SU-DHL-6 (cell line): ENCODE measurements around the gene PCARE.

Experiments used
- H2AFZ ChIP-seq: fragments of 200-600 bp; sonication (generic); 2 replicates; pipeline ENCODE4 v1.6.1; 2014; ENCODE audit warnings: low read depth, mild to moderate bottlenecking, moderate library complexity, mixed read lengths, antibody characterized with exemption, low read length; ENCODE audit not compliant: severe bottlenecking
- H3F3A ChIP-seq: fragments of 200-600 bp; shearing (Covaris generic); 2 replicates; pipeline ENCODE4 v1.6.0; 2016; ENCODE audit warnings: antibody characterized with exemption, mild to moderate bottlenecking; ENCODE audit not compliant: insufficient read depth
- H3K27ac ChIP-seq: fragments of 200-600 bp; sonication (generic); 2 replicates; pipeline ENCODE4 v1.5.1; 2016; ENCODE audit warnings: low read depth, mild to moderate bottlenecking, low read length, moderate library complexity, mixed read lengths
- H3K27me3 ChIP-seq: fragments of 200-600 bp; sonication (generic), shearing (Covaris generic); 2 replicates; pipeline ENCODE4 v1.6.0; 2014; ENCODE audit warnings: mild to moderate bottlenecking, low read length
- H3K36me3 ChIP-seq: fragments of 200-600 bp; sonication (generic); 2 replicates; pipeline ENCODE4 v1.6.1; 2014; ENCODE audit warnings: mild to moderate bottlenecking, low read length, mixed read lengths
- H3K4me2 ChIP-seq: fragments of 300-600, 200-600 bp; shearing (Covaris generic), sonication (generic); 2 replicates; pipeline ENCODE4 v1.6.0; 2014; ENCODE audit warnings: low read length, low read depth, mild to moderate bottlenecking; ENCODE audit not compliant: poor library complexity, severe bottlenecking
- H3K4me3 ChIP-seq: fragments of 200-600 bp; sonication (generic); 2 replicates; pipeline ENCODE4 v1.5.1; 2014; ENCODE audit warnings: antibody characterized with exemption, low read length, mild to moderate bottlenecking, mixed read lengths; ENCODE audit not compliant: insufficient read depth, poor library complexity, severe bottlenecking
- H3K79me2 ChIP-seq: fragments of 200-600 bp; sonication (generic); 2 replicates; pipeline ENCODE4 v1.6.1; 2014; ENCODE audit warnings: mild to moderate bottlenecking, low read length, moderate library complexity; ENCODE audit not compliant: insufficient read depth
- H3K9ac ChIP-seq: fragments of 200-600 bp; sonication (generic); 2 replicates; pipeline ENCODE4 v1.7.0; 2014; ENCODE audit warnings: mild to moderate bottlenecking, low read length
- H3K9me2 ChIP-seq: fragments of 200-600 bp; sonication (generic); replicated peaks from 2 replicates; pipeline ENCODE4 v1.6.1; 2014; ENCODE audit warnings: low read length; ENCODE audit not compliant: insufficient read depth
- H3K9me3 ChIP-seq: fragments of 200-600 bp; sonication (generic); 2 replicates; pipeline ENCODE4 v1.6.1; 2014; ENCODE audit warnings: low read length, mixed read lengths; ENCODE audit not compliant: insufficient read depth
- H4K20me1 ChIP-seq: fragments of 200-600 bp; sonication (generic); 2 replicates; pipeline ENCODE4 v1.6.1; 2014; ENCODE audit warnings: low read depth, mild to moderate bottlenecking, antibody characterized with exemption, low read length, moderate library complexity, mixed read lengths
- EZH2phosphoT487 ChIP-seq: fragments of 200-600 bp; sonication (generic), shearing (Covaris generic); conservative IDR thresholded peaks from 2 replicates; pipeline ENCODE4 v1.6.1; 2018; ENCODE audit warnings: mild to moderate bottlenecking, antibody characterized with exemption, low read length, moderate library complexity, mixed read lengths
- TF ChIP-seq, protein P1 (sequence below): fragments of 200-600 bp; sonication (generic); IDR thresholded peaks from one replicate; pipeline ENCODE4 v1.5.1; 2017; ENCODE audit warnings: antibody characterized with exemption, mild to moderate bottlenecking, low read length, moderate library complexity; ENCODE audit not compliant: insufficient read depth, poor library complexity, severe bottlenecking

Gene PCARE

GRCh38 chr2:29070526-29070925, 3.8 kb downstream of the PCARE start:
- Histone ChIP-seq H4K20me1 (no peaks in the 10 kb centered on the region), H3K27me3 (no peaks in the 10 kb centered on the region), H3K36me3 (no peaks in the 10 kb centered on the region), H3K4me2 (no peak overlapping the region), H2AFZ (no peak overlapping the region), H3K9me3 (no peaks in the 10 kb centered on the region), H3K4me3 (no peak overlapping the region), H3K9ac (no peak overlapping the region), H3F3A (no peaks in the 10 kb centered on the region), H3K27ac (no peak overlapping the region), H3K79me2 (no peaks in the 10 kb centered on the region), H3K9me2 (no peaks in the 10 kb centered on the region)
- TF ChIP-seq, protein P1, sequence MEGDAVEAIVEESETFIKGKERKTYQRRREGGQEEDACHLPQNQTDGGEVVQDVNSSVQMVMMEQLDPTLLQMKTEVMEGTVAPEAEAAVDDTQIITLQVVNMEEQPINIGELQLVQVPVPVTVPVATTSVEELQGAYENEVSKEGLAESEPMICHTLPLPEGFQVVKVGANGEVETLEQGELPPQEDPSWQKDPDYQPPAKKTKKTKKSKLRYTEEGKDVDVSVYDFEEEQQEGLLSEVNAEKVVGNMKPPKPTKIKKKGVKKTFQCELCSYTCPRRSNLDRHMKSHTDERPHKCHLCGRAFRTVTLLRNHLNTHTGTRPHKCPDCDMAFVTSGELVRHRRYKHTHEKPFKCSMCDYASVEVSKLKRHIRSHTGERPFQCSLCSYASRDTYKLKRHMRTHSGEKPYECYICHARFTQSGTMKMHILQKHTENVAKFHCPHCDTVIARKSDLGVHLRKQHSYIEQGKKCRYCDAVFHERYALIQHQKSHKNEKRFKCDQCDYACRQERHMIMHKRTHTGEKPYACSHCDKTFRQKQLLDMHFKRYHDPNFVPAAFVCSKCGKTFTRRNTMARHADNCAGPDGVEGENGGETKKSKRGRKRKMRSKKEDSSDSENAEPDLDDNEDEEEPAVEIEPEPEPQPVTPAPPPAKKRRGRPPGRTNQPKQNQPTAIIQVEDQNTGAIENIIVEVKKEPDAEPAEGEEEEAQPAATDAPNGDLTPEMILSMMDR: no peak
- no peak for TF ChIP-seq EZH2phosphoT487

GRCh38 chr2:29068513-29068912, 5.8 kb downstream of the PCARE start:
- no peak for TF ChIP-seq EZH2phosphoT487
- TF ChIP-seq, protein P1: no peak
- no peaks in the 10 kb centered on the region for H3K9me3 ChIP-seq

DNA sequence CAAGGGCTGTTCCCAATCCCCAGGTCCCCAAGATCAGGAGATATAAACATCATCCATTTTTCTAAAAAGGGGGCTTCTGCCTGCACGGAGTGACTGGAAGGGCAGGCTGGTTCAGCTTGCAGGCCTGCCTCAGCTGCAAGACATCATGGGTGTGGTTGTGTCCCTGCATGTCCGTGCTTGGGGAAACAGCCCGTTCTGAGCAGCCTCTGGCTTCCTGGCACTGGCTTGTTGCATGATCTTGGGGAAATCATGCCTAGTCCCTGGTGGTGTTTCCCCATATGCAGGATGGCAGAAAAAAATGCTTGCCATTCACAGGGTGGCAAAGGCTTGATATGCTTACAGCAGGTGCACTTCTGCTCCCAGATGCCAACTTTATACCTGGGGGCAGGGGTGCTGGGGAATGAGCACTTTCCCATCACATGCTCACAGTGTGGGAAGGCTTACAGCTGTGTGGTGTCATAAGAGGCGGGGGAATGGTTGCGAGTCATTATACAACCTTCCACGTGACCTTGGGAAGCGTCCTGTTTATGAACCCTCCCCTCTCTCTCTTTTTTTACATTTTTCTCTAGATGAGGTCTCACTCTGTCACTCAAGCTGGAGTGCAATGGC, 7.2 kb downstream of the PCARE start:
- TF ChIP-seq, protein P1: no peak
- TF ChIP-seq EZH2phosphoT487: no peak
- no peak overlapping the region for H3K4me2 ChIP-seq
- H3K36me3 ChIP-seq: no peaks in the 10 kb centered on the region
- H2AFZ ChIP-seq: no peak overlapping the region
- H3K9me2 ChIP-seq: no peaks in the 10 kb centered on the region
- no peaks in the 10 kb centered on the region for H3K9me3 ChIP-seq
- no peak overlapping the region for H3K9ac ChIP-seq
- H3K4me3 ChIP-seq: no peak overlapping the region
- no peaks in the 10 kb centered on the region for H4K20me1 ChIP-seq
- H3K79me2 ChIP-seq: no peaks in the 10 kb centered on the region
- H3F3A ChIP-seq: no peaks in the 10 kb centered on the region
- H3K27me3 ChIP-seq: no peaks in the 10 kb centered on the region
- H3K27ac ChIP-seq: no peak overlapping the region

More at GRCh38 chr2:29068513-29068912, 5.8 kb downstream of the PCARE start:
- Histone ChIP-seq H3K79me2 (no peaks in the 10 kb centered on the region), H3K27me3 (no peaks in the 10 kb centered on the region), H2AFZ (no peak overlapping the region), H4K20me1 (no peaks in the 10 kb centered on the region), H3K27ac (no peak overlapping the region), H3K4me2 (no peak overlapping the region), H3K9me2 (no peaks in the 10 kb centered on the region), H3F3A (no peaks in the 10 kb centered on the region), H3K9ac (no peak overlapping the region), H3K36me3 (no peaks in the 10 kb centered on the region), H3K4me3 (no peak overlapping the region)
